Measurements from ENCODE around the gene MYRIP.

- TF ChIP-seq CTCF (IDR thresholded peaks at IDR 0.05 in 2 of 3, conservative IDR thresholded peaks at IDR 0.05 in 1 of 3; ENCODE audit: control insufficient read depth in 2 of 3, extremely low read depth in 1 of 3, insufficient read depth in 1 of 3, low read depth in 3 of 3, low read length in 3 of 3) (no peak), ZNF592 (IDR thresholded peaks at IDR 0.05) (no peak), ZBTB4 (CRISPR knock-in tag; IDR thresholded peaks at IDR 0.05) (no peak), ZBED1 (IDR thresholded peaks at IDR 0.05; ENCODE audit: borderline replicate concordance) (no peak), CEBPB (IDR thresholded peaks at IDR 0.05; ENCODE audit: borderline replicate concordance in 1 of 2, low read depth in 2 of 2, low read length in 2 of 2) (no peak), ESRRA (IDR thresholded peaks at IDR 0.05; ENCODE audit: low read length) (no peak), ZNF274 (IDR thresholded peaks at IDR 0.05; ENCODE audit: insufficient read depth, insufficient read length) (no peak), RAD21 (IDR thresholded peaks at IDR 0.05; ENCODE audit: insufficient read depth, low read depth, low read length) (no peak), NBN (IDR thresholded peaks at IDR 0.05) (no peak), ZNF687 (IDR thresholded peaks at IDR 0.05) (no peak), RFX5 (IDR thresholded peaks at IDR 0.05; ENCODE audit: low read depth, low read length) (no peak), KDM1A (IDR thresholded peaks at IDR 0.05; ENCODE audit: borderline replicate concordance) (no peak), ZBTB40 (IDR thresholded peaks at IDR 0.05; ENCODE audit: borderline replicate concordance) (no peak)
Observed at GRCh38 chr3:40249168-40249567, 439.8 kb downstream of the MYRIP start.

Measured in GM12878 (cell line).